HFF-Myc (cell line): ENCODE measurements around the gene GALNT9.

Experiments used
- DNase-seq: peaks from one replicate; pipeline ENCODE4 v3.0.0-alpha.2; 2011; ENCODE audit warnings: low read depth; ENCODE audit errors: extremely low read depth
- H3K4me3 ChIP-seq: replicated peaks from 2 replicates; pipeline ENCODE4 v1.5.1; 2011; ENCODE audit warnings: low read depth, mild to moderate bottlenecking, control low read depth, low read length
- TF ChIP-seq, protein P1 (sequence below): IDR thresholded peaks from 2 replicates; pipeline ENCODE4 v1.5.1; 2012; ENCODE audit warnings: mild to moderate bottlenecking, low read depth, low read length, control low read depth; ENCODE audit errors: missing control alignments

GALNT9 gene

DNA sequence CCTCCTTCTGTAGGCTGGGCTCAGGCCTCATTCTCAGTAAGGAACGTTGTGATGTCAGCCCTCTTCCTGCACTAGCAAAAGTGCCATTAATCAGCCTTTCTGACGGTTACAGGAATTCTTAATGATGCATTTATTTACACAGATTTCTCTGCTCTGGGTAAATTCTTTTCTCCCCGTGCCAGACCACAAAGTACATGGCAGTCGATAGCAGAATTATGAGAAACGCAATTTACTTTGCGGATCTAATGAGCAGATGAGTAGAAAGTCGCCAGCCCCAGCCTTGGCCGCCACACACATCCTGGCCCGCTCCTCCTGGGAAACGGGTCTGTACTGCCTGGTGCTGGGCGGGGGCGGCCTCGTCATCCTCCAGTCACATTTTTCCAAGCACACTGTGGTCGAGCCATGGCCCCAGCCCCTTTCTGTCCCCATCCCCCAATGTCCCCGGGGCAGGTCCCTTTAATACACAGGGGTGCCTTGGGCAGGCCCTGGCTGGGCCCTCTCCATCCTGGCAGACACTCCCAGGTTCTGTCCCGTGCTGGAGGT is 159.2 kb downstream of the GALNT9 start:
- no peak overlapping the region for H3K4me3 ChIP-seq
- TF ChIP-seq, protein P1, sequence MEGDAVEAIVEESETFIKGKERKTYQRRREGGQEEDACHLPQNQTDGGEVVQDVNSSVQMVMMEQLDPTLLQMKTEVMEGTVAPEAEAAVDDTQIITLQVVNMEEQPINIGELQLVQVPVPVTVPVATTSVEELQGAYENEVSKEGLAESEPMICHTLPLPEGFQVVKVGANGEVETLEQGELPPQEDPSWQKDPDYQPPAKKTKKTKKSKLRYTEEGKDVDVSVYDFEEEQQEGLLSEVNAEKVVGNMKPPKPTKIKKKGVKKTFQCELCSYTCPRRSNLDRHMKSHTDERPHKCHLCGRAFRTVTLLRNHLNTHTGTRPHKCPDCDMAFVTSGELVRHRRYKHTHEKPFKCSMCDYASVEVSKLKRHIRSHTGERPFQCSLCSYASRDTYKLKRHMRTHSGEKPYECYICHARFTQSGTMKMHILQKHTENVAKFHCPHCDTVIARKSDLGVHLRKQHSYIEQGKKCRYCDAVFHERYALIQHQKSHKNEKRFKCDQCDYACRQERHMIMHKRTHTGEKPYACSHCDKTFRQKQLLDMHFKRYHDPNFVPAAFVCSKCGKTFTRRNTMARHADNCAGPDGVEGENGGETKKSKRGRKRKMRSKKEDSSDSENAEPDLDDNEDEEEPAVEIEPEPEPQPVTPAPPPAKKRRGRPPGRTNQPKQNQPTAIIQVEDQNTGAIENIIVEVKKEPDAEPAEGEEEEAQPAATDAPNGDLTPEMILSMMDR, result no peak
- DNase-seq, result no peak

DNA sequence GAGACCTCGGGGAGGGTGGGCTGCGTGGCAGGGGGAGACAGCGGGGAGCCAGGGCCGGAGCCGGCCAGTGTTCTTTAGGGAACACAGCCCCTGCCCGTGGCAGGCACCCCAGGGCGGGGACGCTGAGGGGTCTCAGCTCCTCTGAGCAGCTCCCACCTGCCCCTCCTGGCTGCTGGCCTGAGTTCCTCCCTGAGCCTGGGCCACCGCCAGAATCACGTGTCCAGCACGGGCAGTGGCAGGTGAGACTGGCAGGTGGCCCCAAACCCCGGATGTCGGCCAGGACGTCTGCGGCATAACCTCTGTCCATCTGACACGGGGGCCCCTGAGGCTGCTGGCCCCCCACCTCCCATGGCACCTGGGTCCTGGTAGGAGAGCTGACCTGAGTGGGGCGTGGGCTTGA is 160.0 kb downstream of the GALNT9 start:
- DNase-seq, result no peak
- TF ChIP-seq, protein P1, result no peak

DNA sequence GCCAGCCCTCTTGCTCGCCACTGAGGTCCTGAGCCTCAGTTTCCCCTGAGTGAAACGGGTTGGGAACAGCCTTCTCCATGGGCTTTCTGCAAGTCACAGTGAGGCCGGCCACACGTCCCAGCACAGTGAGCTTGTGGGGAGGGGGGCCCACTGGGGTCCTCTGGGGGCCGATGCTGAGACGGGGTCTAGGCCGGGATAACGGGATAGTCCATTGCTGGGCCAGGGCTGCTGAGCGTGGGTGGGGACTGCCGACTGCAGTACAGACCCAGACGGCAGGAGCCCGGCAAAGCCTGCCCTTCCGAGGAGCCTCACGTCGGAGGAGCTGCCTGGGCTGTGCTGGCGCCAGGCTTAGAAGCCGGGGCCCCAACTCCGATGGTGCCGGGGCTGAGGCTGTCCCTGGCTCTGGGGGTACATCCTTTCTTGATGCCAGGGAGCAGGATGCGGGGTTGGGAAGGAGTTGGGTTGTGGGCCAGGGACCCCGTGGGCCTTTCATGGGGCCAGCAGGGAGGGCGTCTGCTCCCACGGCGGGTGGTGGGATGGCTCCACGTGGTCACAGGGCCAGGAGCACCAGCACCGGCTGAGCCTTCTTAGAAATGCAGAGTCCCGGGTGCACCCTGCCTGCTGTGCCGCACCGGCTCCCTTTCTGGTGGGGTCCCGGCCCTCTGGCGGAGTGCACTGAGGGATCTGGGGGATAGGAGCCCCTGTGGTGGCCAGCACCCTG is 160.9 kb downstream of the GALNT9 start:
- H3K4me3 ChIP-seq, result no peak overlapping the region
- TF ChIP-seq, protein P1, result no peak
- no peak for DNase-seq

More for the DNA sequence above, 160.0 kb downstream of the GALNT9 start:
- no peak overlapping the region for H3K4me3 ChIP-seq

DNA sequence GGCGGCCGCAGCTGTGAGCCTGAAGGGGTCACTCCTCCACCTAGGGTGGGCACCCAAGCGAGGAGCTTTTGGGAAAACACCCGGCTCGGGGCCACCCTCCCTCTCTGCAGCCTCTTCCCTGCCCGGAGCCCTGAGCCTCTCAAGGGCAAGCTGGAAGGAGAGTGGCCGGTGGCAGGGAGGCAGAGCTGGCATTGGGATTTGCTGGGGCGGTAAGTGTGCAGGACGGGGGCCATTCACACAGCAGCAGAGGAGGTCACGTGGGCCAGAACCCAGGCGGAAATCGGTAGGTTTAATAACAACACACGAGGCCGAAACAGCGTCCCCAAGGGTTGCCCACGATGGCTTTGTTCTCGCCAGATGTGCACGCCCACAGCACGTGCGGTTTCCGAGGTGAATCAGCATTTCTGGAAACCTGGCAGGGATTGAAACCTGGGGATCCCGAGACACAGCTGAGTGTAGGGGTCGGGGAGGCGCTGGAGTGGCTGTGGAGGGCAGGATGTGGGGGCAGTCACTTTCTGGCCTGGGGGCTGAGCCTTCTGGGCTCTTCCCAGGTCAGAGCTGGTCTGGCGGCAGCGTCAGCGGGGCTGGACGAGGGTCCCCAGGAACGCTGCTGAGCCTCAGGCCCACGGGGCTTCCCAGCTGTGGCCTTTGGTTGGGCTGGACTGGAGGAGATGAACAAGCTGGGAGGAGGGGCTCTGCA is 161.6 kb downstream of the GALNT9 start:
- TF ChIP-seq, protein P1, result no peak
- H3K4me3 ChIP-seq, result no peak overlapping the region
- no peak for DNase-seq

DNA sequence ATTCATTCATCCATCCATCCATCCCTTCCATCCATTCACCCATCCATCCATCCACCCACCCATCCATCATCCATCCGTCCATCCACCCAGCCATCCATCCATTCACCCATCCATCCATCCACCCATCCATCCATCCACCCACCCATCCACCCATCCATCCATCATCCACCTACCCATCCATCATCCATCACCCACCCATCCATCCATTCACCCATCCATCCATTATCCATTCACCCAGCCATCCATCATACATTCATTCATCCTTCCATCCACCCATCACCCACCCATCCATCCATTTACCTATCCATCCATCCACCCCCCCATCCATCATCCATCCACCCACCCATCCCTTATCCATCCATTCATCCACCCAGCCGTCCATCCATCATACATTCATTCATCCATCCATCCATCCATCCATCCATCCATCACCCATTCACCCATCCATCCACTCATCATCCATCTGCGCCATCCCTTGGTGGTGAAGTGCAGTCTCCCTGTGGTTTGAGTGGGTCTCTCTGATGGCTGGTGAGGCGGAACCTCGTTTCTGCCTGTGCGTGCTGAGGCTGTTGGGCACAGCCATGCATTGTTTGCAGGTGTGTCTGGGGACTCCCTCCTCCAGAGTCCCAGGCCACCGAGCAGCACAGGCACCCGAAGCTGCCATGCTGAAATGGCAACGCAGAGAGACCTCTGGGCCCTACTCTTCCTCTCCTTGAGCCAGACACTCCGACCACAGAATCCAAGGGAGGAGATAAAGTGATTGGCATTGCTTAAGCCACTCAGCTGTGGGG is 162.4 kb downstream of the GALNT9 start:
- DNase-seq, result no peak
- TF ChIP-seq, protein P1, result no peak
- H3K4me3 ChIP-seq, result no peak overlapping the region

DNA sequence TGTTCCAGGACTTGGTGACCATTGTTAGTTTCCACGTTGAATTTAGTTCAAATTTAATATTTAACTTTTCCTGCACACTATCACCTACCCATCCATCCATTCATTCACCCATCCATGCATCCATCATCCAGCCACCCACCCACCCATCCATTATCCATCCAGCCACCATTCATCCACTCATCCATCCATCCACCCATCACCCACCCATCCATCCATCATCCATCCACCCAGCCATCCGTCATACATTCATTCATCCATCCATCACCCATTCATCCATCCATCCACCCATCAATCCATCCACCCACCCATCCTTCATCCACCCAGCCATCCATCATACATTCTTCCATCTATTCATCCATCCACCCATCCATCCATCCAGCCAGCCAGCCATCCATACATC is 163.3 kb downstream of the GALNT9 start:
- H3K4me3 ChIP-seq, result no peak overlapping the region
- no peak for DNase-seq
- TF ChIP-seq, protein P1, result no peak
